ENCODE measurements around the gene SPATA13.
"Not testable (repeated sequence)": the region's sequence is repeated elsewhere in the genome, so short reads cannot be mapped to it uniquely, and the experiment has no call there.

Gene SPATA13

DNA sequence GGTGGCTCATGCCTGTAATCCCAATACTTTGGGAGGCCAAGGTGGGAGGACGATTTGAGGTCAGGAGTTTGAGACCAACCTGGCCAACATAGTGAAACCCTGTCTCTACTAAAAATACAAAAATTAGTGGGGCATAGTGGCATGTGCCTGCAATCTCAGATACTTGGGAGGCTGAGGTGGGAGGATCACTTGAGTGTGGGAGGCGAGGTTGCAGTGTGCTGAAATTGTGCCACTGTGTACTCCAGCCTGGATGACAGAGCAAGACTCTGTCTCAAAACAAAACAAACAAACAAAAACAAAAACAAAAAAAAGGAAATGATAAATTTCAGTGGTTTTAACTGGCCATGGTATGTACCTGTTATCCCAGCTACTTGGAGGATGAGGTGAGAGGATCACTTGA is 56.3 kb downstream of the SPATA13 start:
- H3K4me1 ChIP-seq (ENCODE audit: control insufficient read depth, insufficient read depth, low read length); H3K4me3 ChIP-seq (ENCODE audit: low read depth, low read length); CTCF ChIA-PET; H3K27ac ChIP-seq (ENCODE audit: extremely low read depth, low read depth, low read length); H3K36me3 ChIP-seq (ENCODE audit: control insufficient read depth in 2 of 2, insufficient read depth in 1 of 2, low read length in 2 of 2); POLR2A ChIA-PET; H3K9me3 ChIP-seq (ENCODE audit: control insufficient read depth, insufficient read depth, low read depth, low read length): not testable (repeated sequence)
- TF ChIP-seq EGR2 (tag by site-specific recombination; IDR thresholded peaks at IDR 0.05; ENCODE audit: low read depth) (0 out of 2 replicates have a peak, but pooled peaks have one; percentile 24), ZFHX2 (tag by site-specific recombination; conservative IDR thresholded peaks at IDR 0.05) (peak; percentile 59)

DNA sequence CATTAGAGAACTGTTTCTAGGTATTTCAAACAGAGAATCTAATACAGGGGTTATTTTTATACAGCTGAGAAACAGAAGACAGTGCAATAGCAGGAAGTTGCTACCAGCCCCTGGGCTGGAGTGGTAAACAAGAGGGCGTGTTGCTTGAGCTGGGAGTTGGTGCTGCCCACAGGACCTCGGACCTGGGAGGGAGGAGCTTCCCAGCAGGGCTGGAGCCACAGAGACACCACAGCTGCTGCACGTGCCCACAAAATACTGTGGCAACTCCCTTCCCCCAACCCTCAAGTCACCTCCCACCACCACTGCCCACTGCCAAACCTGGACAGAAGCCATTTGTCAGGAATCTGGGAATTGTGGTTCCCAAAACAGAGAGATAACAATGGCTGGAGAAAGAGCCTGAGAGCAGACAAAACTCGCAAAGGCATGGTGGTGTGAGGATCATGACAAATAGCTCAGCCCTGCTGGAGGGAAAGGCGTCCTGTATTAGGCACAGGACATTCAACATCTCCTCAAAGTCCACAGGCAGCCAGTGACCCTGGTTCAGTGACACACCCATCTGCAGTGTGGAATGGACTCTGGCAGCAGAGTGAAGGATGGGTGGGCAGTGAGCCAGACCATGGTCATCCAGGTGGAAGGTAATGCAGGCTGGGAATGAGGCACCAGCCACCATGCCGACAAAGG is 57.2 kb downstream of the SPATA13 start:
- H3K9me3 ChIP-seq (ENCODE audit: control insufficient read depth, insufficient read depth, low read depth, low read length): no peaks in the 10 kb centered on the region
- TF ChIP-seq ZFHX2 (tag by site-specific recombination; conservative IDR thresholded peaks at IDR 0.05) (peak; percentile 56), ZNF146 (tag by site-specific recombination; IDR thresholded peaks at IDR 0.05) (no peak), EGR2 (tag by site-specific recombination; IDR thresholded peaks at IDR 0.05; ENCODE audit: low read depth) (peak; percentile 53; the same call in 1 of the 2 replicates)
- CTCF ChIA-PET: interaction anchor here (1.1 to 3.8 kb wide), 5 partner anchors 11 to 318 kb away, joined by 4 to 36 read pairs (median 14); no protein-coding TSS in a partner anchor
- H3K4me1 ChIP-seq (ENCODE audit: control insufficient read depth, insufficient read depth, low read length): no peaks in the 10 kb centered on the region
- no peak overlapping the region for H3K27ac ChIP-seq (ENCODE audit: extremely low read depth, low read depth, low read length)
- H3K36me3 ChIP-seq (ENCODE audit: control insufficient read depth in 2 of 2, insufficient read depth in 1 of 2, low read length in 2 of 2): no peaks in the 10 kb centered on the region
- POLR2A ChIA-PET: no interaction called here
- H3K4me3 ChIP-seq (ENCODE audit: low read depth, low read length): no peak overlapping the region

DNA sequence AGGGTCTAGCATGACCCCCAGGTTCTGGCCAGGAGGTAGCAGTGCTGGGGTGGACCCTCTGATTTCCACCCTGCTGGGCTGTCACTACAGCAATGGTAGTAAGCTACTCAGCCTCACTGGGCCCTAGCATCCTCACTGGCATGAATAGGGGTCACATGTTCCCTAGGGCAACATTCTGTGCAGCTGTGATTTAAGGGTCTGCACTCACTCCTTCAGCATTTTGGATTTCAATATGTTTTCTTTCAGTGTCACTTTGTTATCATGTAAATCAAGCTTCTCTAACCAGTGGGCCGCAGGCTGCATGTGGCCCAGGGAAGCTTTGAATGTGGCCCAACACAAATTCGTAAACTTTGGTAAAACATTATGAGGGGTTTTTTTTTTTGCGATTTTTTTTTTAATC is 57.8 kb downstream of the SPATA13 start:
- Histone ChIP-seq H3K27ac (ENCODE audit: extremely low read depth, low read depth, low read length) (no peak overlapping the region), H3K36me3 (ENCODE audit: control insufficient read depth in 2 of 2, insufficient read depth in 1 of 2, low read length in 2 of 2) (peaks cover 0 to 1% of the 10 kb centered on the region in 2 experiments; a peak in 1 of 3 replicates), H3K9me3 (ENCODE audit: control insufficient read depth, insufficient read depth, low read depth, low read length) (no peaks in the 10 kb centered on the region), H3K4me3 (ENCODE audit: low read depth, low read length) (no peak overlapping the region), H3K4me1 (ENCODE audit: control insufficient read depth, insufficient read depth, low read length) (no peaks in the 10 kb centered on the region)
- CTCF ChIA-PET: interaction anchor here (0.7 to 3.8 kb wide), 10 partner anchors 10 to 832 kb away, joined by 3 to 36 read pairs (median 4); no protein-coding TSS in a partner anchor
- POLR2A ChIA-PET: no interaction called here
- no peak for TF ChIP-seq ZNF2 (tag by site-specific recombination; IDR thresholded peaks at IDR 0.05)
- TF ChIP-seq, protein P1, sequence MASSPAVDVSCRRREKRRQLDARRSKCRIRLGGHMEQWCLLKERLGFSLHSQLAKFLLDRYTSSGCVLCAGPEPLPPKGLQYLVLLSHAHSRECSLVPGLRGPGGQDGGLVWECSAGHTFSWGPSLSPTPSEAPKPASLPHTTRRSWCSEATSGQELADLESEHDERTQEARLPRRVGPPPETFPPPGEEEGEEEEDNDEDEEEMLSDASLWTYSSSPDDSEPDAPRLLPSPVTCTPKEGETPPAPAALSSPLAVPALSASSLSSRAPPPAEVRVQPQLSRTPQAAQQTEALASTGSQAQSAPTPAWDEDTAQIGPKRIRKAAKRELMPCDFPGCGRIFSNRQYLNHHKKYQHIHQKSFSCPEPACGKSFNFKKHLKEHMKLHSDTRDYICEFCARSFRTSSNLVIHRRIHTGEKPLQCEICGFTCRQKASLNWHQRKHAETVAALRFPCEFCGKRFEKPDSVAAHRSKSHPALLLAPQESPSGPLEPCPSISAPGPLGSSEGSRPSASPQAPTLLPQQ (tag by site-specific recombination; IDR thresholded peaks at IDR 0.05): no peak
- TF ChIP-seq KLF9 (tag by site-specific recombination; IDR thresholded peaks at IDR 0.05; ENCODE audit: low read depth): no peak
- TF ChIP-seq ZBTB7A (tag by site-specific recombination; IDR thresholded peaks at IDR 0.05; ENCODE audit: low read depth): no peak
- TF ChIP-seq ZNF426 (tag by site-specific recombination; IDR thresholded peaks at IDR 0.05): no peak
- TF ChIP-seq BCL11A (tag by site-specific recombination; IDR thresholded peaks at IDR 0.05; ENCODE audit: low read depth): no peak
- TF ChIP-seq, protein P2, sequence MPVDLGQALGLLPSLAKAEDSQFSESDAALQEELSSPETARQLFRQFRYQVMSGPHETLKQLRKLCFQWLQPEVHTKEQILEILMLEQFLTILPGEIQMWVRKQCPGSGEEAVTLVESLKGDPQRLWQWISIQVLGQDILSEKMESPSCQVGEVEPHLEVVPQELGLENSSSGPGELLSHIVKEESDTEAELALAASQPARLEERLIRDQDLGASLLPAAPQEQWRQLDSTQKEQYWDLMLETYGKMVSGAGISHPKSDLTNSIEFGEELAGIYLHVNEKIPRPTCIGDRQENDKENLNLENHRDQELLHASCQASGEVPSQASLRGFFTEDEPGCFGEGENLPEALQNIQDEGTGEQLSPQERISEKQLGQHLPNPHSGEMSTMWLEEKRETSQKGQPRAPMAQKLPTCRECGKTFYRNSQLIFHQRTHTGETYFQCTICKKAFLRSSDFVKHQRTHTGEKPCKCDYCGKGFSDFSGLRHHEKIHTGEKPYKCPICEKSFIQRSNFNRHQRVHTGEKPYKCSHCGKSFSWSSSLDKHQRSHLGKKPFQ (tag by site-specific recombination; IDR thresholded peaks at IDR 0.05): no peak
- no peak for TF ChIP-seq ZNF654 (tag by site-specific recombination; IDR thresholded peaks at IDR 0.05; ENCODE audit: low read depth)
- TF ChIP-seq ZNF155 (tag by site-specific recombination; IDR thresholded peaks at IDR 0.05): no peak
- TF ChIP-seq ZNF585B (tag by site-specific recombination; IDR thresholded peaks at IDR 0.05): no peak
- TF ChIP-seq ZNF324 (tag by site-specific recombination; IDR thresholded peaks at IDR 0.05): no peak
- TF ChIP-seq SCRT1 (tag by site-specific recombination; IDR thresholded peaks at IDR 0.05; ENCODE audit: borderline replicate concordance): no peak
- no peak for TF ChIP-seq ZNF548 (tag by site-specific recombination; IDR thresholded peaks at IDR 0.05)
- no peak for TF ChIP-seq ZNF202 (tag by site-specific recombination; IDR thresholded peaks at IDR 0.05; ENCODE audit: borderline replicate concordance)
- TF ChIP-seq BCL11B (tag by site-specific recombination; IDR thresholded peaks at IDR 0.05; ENCODE audit: low read depth): no peak
- no peak for TF ChIP-seq MYNN (tag by site-specific recombination; IDR thresholded peaks at IDR 0.05; ENCODE audit: borderline replicate concordance)
- TF ChIP-seq ZNF549 (tag by site-specific recombination; IDR thresholded peaks at IDR 0.05): no peak
- TF ChIP-seq ZNF514 (tag by site-specific recombination; IDR thresholded peaks at IDR 0.05): no peak
- TF ChIP-seq ZNF354C (tag by site-specific recombination; IDR thresholded peaks at IDR 0.05; ENCODE audit: borderline replicate concordance, low read depth): no peak
- TF ChIP-seq, protein P3, sequence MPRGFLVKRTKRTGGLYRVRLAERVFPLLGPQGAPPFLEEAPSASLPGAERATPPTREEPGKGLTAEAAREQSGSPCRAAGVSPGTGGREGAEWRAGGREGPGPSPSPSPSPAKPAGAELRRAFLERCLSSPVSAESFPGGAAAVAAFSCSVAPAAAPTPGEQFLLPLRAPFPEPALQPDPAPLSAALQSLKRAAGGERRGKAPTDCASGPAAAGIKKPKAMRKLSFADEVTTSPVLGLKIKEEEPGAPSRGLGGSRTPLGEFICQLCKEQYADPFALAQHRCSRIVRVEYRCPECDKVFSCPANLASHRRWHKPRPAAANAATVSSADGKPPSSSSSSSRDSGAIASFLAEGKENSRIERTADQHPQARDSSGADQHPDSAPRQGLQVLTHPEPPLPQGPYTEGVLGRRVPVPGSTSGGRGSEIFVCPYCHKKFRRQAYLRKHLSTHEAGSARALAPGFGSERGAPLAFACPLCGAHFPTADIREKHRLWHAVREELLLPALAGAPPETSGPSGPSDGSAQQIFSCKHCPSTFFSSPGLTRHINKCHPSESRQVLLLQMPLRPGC (tag by site-specific recombination; IDR thresholded peaks at IDR 0.05): no peak

Data from HEK293 (cell line).